ENCODE measurements around the gene PDS5B.
"Not testable (repeated sequence)": the region's sequence is repeated elsewhere in the genome, so short reads cannot be mapped to it uniquely, and the experiment has no call there.

PDS5B gene, protein sequence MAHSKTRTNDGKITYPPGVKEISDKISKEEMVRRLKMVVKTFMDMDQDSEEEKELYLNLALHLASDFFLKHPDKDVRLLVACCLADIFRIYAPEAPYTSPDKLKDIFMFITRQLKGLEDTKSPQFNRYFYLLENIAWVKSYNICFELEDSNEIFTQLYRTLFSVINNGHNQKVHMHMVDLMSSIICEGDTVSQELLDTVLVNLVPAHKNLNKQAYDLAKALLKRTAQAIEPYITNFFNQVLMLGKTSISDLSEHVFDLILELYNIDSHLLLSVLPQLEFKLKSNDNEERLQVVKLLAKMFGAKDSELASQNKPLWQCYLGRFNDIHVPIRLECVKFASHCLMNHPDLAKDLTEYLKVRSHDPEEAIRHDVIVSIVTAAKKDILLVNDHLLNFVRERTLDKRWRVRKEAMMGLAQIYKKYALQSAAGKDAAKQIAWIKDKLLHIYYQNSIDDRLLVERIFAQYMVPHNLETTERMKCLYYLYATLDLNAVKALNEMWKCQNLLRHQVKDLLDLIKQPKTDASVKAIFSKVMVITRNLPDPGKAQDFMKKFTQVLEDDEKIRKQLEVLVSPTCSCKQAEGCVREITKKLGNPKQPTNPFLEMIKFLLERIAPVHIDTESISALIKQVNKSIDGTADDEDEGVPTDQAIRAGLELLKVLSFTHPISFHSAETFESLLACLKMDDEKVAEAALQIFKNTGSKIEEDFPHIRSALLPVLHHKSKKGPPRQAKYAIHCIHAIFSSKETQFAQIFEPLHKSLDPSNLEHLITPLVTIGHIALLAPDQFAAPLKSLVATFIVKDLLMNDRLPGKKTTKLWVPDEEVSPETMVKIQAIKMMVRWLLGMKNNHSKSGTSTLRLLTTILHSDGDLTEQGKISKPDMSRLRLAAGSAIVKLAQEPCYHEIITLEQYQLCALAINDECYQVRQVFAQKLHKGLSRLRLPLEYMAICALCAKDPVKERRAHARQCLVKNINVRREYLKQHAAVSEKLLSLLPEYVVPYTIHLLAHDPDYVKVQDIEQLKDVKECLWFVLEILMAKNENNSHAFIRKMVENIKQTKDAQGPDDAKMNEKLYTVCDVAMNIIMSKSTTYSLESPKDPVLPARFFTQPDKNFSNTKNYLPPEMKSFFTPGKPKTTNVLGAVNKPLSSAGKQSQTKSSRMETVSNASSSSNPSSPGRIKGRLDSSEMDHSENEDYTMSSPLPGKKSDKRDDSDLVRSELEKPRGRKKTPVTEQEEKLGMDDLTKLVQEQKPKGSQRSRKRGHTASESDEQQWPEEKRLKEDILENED (N-terminal part only)

DNA sequence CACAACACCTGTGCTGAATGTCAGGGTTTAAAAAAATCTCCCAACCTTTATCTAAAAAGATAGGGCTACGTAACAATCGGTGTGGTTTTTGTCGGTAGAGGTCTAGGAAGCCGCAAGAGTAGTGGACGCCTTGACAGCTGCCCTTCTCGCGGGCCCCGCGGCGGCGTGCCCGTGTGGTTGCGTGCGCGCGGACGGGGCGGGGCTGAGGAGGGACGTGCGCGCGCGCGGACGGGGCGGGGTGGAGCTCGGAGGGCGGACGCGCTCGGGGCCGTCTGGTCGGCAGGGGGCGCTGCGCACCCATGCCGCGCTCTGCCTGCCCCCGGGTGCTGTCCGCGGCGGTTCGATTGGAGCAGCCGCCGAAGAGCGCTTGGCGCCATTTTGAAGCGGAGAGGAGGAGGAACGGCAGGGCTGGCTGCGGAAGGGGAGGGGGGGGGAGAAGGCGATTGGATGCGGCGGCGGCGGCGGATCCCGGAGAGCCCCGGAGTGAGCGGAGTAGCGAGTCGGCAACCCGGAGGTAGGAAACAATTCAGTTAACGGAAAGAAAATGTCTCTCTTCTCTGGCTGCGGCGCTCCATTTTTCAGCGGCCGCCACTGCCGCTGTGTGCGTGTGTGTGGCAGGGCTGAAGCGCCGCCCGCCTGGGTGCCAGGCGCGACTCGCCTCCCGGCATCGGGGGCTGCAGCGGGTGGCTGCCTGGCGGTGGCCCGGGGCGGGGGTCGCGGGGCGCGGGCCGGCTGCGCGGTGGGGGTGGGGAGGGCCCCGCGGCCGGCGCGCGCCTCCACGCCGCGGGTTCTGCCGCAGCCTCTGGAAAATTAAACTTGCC, at the start of gene PDS5B:
TSS of gene PDS5B (plus strand) at position 373 of the 821 bp plus-strand sequence. CDS start 62,321 bp downstream, outside the sequence.
- DNase-seq (ENCODE audit: low spot score) = peak; percentile 95

DNA sequence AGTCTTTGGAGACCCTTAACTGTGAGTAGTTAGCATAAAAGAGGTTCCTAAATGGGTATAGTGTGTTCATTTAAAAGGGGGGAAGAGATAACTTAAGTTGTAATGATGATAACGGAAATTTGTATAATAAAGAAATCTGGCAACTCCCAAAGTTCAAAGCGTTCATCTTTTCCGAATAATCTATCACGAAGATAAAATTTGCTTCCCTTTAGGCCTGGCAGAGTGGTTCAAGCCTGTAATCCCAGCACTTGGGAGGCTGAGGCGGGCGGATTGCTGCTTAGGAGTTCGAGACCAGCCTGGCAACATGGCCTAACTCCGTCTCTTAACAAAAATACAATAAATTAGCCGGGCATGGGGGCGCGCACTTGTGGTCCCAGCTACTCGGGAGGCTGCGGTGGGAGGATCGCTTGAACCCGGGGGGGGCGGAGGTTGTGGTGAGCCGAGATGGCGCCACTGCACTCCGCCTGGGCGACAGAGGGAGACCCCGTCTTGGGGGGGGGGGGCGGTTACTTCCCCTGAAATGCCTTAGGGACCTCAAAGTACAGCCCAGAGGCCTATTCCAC, 48.6 kb upstream of the PDS5B start:
- DNase-seq (ENCODE audit: low spot score) = peak; percentile 3

DNA sequence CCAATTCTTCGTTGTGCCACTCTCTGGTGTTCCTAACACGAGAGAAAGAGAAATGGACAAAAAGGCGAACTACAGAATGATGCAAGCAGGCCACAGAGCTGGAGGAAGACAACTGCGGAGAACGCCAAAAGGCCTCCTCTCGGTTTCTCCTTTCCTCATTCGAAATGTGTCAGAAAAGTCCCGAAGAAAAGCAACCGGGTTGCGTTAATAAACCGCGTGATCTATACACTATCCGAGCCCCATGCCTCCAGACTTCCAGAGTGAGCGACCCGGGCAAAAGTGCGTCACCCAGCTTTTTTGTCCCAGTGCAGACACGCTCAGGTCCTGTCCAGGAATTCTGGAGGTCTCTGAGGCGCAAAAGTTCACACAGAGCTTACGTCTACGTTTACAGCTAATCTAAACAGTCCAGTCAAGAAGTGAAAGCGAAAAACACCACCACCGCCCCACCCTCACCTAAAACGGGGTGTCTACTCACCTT, 48.1 kb upstream of the PDS5B start:
- DNase-seq (ENCODE audit: low spot score) = no peak

DNA sequence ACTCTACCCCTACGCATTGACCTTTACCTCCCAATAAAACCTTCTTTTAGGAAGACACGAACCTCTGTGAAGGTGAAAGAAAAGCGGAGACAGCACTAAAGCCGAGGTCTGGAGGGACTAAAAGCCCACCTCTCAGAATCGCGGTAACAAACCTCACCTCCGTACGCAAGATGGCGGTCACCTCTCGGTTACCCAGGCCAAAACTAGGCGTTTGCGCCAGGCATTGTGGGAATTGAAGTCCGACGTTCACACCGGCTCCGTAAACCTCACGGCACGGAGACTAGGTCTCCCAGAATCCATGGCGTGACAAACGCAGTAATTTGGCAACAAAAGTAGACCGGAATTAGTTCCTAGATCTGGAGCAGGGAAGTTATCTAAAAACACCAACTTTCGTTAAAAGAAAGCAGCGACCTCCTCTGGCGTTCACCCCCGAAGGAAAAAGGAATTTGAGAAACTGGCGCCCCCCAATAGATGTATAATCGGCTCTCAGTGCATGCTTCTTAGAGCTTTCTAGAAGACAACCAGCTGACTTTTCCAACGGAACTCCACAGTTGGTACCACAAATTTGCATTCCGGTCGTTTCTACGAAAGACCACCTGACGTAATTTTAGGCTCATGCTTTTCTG, 47.5 kb upstream of the PDS5B start, which contains the start of gene N4BP2L2:
TSS of gene N4BP2L2 (minus strand) at position 175 of the 626 bp plus-strand sequence. CDS start 1,768 bp downstream, outside the sequence.
- peak; percentile 94 for DNase-seq (ENCODE audit: low spot score)

DNA sequence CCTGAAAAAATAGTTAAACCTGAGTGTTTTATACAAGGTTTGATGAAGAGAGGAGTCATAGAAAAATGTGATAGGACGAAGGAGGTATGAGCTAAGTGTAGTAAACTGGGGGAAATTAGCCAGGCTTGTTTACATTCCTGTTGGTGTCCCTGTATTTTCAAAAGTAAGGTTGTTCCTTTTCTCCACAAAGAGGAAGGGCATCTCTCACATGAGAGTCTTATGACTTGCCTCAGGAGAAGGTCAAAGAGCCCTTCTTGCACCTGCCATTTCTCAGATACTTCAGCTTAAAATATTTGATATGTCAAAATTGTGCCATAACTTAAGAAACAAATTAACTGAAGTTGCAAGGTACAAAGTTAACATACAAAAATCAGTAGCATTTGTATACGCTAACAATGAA, 44.0 kb upstream of the PDS5B start:
- DNase-seq (ENCODE audit: low spot score) = no peak

DNA sequence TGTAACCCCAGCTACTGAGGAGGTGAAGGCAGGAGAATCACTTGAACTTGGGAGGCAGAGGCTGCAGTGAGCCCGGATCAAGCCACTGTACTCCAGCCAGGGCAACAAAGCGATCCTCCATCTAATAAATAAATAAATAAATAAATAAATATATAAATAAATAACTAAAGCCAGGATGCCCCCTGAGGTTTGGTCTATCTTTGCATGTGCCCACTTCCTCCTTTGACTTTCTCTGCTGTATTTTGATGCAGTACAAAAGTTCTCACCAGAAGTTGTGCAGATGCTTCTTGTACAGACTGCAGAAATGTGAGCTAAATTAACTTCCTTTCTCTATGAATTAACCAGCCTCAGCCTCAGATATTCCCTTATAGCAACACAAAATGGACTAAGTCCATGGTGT, 41.2 kb upstream of the PDS5B start:
- DNase-seq (ENCODE audit: low spot score) = no peak

DNA sequence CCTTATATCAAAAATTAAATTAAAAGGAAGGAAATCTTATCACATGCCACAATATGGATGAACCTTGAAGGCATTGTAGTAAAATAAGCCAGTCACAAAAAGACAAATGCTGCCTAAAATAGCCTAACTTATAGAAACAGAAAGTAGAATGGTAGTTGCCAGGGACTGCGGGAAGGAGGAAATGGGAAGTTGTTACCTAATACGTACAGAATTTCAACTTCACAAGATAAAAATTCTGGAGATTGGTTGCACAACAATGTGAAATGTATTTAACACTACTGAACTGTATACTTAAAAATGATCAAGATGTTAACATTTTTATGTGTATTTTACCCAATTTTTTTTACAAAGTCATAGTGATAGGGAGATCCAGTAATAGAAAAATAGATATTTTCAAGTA, 37.4 kb upstream of the PDS5B start:
- no peak for DNase-seq (ENCODE audit: low spot score)

DNA sequence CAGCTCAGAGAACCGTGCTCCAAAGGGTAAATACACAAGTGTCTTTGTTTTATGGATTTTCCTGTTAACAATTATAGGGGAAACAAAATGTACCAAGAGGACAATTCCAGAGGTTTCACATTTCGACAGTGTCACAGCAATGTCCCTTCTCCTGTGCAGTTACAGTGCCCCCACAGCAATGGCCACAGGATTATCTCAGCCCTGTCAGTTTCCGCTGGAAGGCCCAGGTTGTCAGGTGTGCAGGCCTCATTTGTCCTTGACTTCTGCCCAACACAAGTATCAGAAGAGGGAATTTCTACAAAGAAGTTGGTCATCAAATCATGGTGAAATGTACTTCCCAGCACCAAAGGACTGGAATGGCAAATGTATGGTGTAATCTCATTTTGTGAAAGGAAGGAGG, 36.5 kb upstream of the PDS5B start:
- no peak for DNase-seq (ENCODE audit: low spot score)

DNA sequence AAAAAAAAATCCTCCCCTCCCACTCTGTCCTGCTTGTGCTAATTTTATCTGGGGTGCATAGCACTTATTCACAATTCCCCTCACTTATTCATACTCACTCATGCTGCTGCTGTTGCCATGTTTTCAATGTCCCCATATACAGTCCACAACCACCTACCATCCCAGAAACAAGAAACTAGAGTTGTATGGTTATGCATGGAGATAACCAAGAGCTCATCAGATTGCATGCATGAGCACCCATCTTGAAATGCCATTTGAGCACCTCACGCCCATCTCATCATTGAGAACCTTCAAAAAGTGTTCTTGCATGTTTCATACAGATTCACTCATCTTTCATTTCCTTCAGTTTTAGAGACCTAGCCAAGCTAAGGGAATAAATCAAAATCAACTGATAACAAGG, 32.5 kb upstream of the PDS5B start:
- DNase-seq (ENCODE audit: low spot score) = no peak

DNA sequence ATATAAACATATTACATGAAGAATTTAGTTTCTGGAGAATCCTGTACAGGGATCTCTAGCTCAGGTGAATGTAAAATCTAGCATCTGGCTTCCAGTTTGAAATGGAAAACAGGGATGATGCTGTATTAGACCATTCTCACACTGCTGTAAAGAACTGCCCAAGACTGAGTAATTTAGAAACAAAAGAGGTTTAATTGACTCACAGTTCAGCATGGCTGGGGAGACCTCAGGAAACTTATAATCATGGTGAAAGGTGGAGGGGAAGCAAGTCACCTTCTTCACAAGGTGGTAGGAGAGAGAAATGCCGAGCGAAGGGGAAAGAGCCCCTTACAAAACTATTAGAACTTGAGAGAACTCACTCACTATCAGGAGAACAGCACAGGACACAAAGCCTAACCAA, 30.6 kb upstream of the PDS5B start:
- no peak for DNase-seq (ENCODE audit: low spot score)

DNA sequence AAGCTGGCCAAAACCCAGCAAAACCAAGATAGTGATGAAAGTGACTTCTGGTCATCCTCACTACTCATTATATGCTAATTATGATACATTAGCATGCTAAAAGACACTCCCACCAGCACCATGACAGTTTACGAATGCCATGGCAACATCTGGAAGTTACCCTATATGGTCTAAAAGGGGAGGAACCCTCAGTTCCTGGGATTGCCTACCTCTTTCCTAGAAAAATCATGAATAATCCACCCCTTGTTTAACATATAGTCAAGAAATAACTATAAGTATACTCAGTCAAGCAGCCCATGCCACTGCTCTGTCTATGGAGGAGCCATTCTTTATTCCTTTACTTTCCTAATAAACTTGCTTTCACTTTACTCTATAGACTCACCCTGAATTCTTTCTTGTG, 25.4 kb upstream of the PDS5B start:
- not testable (repeated sequence) for DNase-seq (ENCODE audit: low spot score)

DNA sequence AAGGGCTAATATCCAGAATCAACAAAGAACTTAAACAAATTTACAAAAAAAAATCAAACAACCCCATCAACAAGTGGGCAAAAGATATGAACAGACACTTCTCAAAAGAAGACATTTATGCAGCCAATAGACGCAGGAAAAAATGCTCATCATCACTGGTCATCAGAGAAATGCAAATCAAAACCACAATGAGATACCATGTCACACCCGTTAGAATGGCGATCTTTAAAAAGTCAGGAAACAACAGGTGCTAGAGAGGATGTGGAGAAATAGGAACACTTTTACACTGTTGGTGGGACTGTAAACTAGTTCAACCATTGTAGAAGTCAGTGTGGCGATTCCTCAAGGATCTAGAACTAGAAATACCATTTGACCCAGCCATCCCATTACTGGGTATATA, 10.6 kb upstream of the PDS5B start:
- DNase-seq (ENCODE audit: low spot score) = not testable (repeated sequence)

DNA sequence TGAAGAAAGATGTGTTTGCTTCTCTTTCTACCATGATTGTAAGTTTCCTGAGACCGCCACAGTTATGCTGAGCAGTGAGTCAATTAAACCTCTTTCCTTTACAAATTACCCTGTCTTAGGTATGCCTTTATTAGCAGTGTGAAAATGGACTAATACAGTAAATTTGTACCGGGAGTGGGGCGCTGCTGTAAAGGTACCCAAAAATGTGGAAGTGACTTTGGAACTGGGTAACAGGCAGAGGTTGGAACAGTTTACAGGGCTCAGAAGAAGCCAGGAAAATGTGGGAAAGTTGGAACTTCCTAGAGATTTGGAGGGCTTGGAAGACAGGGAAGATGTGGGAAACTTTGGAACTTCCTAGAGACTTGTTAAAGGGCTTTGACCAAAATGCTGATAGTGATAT, 9.2 kb upstream of the PDS5B start:
- DNase-seq (ENCODE audit: low spot score) = no peak

DNA sequence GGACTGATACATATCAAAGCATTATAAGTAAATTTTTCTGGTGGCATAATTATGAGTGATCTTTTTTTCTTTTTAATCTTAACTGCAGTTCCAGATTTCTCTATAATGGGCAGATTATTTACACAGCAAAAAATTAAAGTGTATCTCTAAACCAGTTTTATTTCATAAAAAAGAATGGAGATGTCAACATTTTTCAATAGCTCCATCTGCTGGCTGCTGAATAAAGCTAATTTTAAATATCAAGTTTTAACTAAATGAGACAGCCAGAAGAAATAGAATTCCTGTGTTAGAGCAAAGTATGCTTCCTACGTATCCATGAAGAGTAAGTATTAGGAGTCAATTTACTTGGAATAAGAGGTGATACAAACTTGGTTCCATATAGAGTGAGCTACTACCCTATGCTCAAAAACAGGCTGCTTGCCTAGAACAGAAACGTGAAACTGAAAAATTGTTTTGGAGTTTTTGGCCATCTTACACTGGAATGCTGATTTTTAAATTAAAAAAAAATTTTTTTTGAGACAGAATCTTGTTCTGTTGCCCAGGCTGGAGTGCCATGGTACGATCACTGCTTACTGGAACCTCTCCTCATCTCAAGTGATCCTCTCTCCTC, 5.0 kb upstream of the PDS5B start:
- DNase-seq (ENCODE audit: low spot score) = peak; percentile 45

DNA sequence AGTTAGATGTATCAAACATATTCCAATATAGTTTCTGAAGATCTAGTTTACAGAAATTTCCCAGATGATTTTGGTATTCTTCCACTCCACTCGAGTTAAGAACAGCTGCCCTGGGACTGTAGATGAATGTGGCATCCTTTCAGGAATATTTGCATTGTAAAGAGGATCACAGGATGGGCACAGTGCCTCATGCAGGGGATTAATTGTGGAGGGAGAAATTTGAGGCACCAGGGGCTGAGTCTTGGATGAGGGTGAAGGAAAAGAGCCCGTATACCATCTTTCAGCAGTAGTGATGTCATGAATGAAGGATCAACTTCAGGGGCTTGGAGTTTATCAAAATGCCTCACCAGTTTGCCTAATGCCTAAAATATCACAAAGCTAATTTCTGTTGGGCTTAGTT, 4.0 kb upstream of the PDS5B start:
- DNase-seq (ENCODE audit: low spot score) = no peak

DNA sequence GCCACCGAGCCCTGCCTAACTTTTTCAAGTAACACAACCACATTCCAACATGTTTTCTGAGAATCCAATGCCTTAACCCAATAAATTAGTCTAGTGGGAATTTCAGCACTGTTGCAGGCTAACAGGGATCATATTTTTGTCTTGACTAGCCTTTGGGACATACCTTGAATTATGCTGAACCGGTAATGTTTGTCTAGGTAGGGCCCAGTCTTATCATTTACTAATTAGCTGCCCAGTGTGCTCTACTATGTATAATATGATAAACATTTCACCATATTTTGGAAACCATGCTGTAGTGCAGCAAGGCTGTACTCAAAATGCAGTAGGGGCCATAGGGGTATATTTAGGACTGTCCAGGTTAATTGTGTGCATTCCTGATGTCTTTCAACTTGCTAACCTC, 3.3 kb upstream of the PDS5B start:
- DNase-seq (ENCODE audit: low spot score) = no peak

DNA sequence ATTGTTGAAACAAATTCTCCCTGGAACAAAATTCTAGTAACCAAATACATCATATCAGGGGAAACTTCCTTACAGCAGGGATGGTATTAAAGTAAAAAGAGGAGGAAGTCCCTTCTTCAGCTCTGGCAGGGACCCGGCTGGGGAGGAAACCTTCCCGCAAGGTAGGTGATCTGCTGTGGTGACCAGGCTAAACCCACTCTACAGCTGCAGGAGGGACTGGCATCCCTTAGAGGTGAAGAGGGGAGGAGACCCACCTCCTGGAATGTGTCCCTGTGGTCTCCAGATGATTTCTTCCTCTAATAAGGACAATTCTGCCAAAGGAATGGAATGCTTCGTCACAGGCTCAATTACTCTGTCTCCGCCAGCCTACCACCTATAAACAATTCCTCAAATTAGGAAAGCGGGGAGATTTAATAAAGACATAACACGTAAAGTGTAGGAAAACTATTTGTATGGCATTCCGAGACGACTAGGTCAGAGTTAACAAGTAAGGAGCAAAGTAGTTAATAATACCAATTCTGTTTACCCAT, 637 bp upstream of the PDS5B start:
- DNase-seq (ENCODE audit: low spot score) = no peak

DNA sequence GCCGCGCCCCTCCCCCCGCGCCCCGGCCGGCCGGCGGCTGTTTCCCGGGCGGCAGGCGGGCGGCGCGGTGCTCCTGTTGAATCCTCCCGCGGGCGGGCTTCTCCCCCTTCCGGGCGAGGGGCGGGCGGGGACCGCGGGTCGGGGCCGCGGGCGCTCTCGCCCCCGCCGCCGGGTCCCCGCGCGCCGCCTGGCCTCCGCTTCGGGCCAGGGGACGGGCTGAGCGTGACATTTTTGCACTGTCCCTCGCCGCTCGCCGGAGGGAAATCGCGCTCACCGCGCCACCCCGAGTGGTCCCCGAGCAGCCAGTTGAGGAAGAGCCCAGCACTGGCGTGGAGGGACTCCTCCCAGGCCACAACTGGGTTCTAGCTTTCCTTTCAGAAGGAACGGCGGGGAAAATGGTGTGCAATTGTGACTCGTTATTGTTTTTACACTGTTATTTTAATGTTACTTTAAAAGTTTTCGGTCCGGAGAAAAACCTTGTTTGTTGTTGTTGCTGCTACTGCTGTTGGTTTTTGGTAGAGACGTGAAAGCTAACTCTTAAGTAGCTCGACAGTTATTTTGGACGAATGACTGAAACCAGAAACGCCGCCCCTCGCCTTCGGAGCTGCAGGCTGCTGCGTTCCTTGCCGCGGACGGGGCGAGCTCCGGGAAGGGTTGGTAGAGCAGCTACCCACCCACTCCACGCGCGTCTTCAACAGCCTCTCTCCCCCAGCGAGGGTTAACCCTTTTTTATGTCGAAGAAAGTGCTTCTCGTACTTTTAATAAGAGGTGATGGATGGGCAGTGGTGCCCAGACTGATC, 959 bp downstream of the PDS5B start:
- DNase-seq (ENCODE audit: low spot score) = peak; percentile 50

DNA sequence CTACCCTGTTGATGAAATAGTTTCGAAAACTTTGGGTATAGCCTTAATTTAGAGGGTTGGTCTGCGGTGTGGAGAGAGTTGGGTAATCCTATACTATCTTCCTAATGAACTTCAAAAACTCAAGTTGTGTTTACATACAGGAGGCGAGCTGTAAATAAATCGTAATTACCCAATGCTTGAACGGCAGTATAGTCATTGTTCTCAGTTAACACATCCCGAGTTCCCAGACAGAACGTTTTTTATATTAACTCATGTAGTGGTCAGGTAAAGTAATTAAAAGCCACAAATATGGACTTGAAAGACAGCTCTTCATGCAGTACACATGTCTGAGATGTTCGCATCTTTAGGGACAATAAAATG, 1.5 kb downstream of the PDS5B start:
- DNase-seq (ENCODE audit: low spot score) = peak; percentile 18
